CD4-positive, alpha-beta T cell treated with Interferon gamma for 1 hour (primary cell): ENCODE measurements around the gene SIRT7.

ENCODE experiments used
- DNase-seq: peaks from one replicate; pipeline ENCODE4 v3.0.0-alpha.2; 2020

The SIRT7 gene

GRCh38 chr17:81885454-81885853 lies 32.5 kb downstream of the SIRT7 start:
- no peak for DNase-seq

- DNase-seq = no peak
These were observed 33.0 kb downstream of the SIRT7 start for GRCh38 chr17:81884968-81885367.

GRCh38 chr17:81884520-81884919 lies 33.5 kb downstream of the SIRT7 start:
- no peak for DNase-seq

- no peak for DNase-seq
These were observed 38.9 kb downstream of the SIRT7 start for GRCh38 chr17:81879121-81879520.

DNA sequence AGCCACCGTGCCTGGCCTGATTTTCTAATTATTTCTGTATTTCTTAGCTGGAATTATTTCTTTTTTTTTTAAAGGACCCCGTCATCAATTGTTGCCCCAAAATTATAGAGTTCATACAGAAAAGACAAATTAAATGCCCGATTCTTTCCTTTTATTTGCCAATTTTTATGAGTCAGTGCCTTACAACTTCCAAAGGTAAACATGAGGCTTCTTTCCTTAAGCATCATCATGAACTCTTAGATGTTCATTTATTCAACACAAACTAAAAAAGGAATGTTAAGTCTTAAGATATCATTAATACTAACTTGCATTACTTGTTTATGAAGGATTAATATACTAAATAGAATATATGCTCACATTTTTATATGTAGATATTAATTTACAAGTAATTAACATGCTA lies 39.7 kb downstream of the SIRT7 start:
- DNase-seq = no peak

DNA sequence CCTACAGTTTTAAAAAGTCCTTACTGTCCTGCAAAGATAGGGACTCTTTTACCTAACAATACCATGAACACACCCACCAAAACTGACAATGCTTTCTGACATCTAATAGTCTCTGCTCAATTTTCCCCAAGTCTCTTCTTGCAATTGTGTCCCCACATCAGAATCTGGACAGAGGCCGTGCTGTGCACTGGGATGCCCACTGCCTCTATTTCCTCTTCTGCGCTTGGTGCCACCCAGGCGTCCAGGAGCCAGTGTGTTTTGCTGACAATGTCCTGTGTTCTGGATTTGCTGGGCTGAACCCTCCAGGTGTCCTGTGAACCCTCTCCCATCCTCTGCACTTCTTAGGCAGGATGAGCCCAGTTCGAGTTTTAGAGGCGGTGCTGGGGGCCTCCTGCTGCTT lies 40.4 kb downstream of the SIRT7 start:
- DNase-seq = no peak

- DNase-seq = peak; percentile 94
These were observed 46.4 kb downstream of the SIRT7 start for GRCh38 chr17:81871387-81872230.

DNA sequence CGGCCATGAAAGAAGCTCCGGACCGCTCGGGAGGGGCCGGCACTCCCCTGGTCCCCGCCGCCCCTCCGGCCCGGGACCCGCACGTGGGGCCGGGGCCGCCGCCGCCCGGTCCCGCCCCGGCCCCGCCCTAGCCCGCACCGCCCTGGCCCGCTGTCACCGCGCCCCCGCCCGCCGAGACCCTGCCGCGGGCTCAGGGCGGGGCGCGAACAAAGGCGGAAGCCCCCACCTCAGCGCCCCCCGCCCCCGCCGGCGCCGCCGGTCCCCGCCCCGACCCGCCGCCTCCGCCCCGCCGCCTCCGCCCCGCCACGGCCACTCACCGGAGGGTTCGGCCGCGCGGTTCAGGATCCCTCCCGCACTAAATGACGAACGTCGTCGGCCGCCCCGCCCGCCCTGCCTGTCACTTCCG lies 47.0 kb downstream of the SIRT7 start, which contains the start of gene ARHGDIA:
Gene ARHGDIA, minus strand, starts transcription at position 357 of the 406 bp plus-strand sequence. CDS start 1,407 bp downstream, outside the sequence.
- no peak for DNase-seq

DNA sequence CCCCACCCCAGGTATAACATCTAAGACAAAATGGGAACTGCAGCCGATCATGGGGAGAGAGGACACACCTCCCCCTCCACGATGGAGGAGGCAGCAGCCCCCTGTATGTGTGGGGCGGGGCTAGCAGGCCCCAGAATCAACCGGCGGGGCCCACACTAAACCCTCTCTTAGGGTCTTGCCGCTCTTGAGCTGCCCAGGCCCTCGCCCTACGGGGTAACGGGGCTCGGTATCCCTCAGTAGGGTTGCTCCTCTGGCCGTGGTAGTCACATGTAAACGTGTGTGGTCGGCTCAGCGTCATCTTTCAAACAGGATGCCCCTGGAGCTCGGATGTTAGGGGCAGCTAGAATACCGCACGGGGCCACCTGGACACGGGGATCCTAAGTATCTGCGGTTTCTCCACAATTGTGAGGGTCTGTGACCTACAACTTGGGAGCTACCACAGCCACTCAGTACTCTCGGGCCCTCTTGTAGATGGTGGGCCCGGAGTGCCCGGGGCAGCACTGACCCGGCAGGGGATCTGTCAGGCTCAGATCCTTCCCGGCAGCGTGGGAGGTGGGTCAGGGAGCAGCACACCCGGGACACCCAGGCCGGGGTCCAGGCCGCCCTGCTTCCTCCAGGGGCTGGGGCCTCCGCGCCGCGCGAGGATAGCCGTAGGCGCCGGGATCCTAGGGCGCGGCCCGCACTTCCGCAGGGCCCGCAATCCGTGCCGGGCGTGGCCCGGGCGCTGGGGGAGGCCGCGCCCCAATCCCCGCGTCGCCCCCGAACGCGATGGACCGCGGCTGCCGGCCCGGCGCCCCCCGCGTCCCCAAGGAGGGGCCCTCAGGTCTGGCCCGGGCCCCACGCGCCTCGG lies 47.6 kb downstream of the SIRT7 start:
- peak; percentile 48 for DNase-seq

GRCh38 chr17:81869221-81870130 lies 48.5 kb downstream of the SIRT7 start:
- no peak for DNase-seq

- DNase-seq = no peak
These were observed 49.2 kb downstream of the SIRT7 start for GRCh38 chr17:81868674-81869220.

DNA sequence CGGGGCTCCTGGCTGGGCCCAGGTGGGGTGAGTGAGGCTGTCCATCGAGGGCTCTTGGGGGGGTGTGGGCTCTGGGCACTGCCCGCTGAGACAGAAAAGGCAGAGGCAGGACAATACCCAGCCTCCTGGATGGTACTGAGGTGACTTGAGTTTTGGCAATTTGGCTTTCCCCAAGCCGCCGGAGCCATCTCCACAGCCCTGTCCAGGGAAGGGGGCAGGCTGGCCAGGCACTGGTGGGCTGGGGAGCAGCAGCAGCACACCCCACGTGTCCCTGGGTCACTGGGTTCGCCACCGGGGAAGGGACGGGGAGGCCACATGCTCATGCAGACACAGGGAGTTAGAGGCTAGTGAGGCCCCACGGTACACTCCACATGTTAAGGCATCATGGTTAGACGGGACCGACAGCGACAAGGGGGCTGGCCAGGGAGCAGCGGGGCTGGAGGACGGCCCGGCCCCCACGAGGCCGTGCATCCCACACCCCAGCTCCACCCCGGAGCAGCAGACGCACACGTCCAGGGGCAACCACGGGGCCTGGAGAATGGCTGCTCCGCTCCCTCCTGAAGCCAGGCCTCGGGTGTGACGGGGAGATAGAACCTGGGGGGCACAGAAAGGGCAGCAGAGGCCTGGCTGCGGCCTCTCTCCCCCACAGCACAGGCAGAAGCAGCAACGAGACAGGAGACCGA lies 49.8 kb downstream of the SIRT7 start:
- no peak for DNase-seq

DNA sequence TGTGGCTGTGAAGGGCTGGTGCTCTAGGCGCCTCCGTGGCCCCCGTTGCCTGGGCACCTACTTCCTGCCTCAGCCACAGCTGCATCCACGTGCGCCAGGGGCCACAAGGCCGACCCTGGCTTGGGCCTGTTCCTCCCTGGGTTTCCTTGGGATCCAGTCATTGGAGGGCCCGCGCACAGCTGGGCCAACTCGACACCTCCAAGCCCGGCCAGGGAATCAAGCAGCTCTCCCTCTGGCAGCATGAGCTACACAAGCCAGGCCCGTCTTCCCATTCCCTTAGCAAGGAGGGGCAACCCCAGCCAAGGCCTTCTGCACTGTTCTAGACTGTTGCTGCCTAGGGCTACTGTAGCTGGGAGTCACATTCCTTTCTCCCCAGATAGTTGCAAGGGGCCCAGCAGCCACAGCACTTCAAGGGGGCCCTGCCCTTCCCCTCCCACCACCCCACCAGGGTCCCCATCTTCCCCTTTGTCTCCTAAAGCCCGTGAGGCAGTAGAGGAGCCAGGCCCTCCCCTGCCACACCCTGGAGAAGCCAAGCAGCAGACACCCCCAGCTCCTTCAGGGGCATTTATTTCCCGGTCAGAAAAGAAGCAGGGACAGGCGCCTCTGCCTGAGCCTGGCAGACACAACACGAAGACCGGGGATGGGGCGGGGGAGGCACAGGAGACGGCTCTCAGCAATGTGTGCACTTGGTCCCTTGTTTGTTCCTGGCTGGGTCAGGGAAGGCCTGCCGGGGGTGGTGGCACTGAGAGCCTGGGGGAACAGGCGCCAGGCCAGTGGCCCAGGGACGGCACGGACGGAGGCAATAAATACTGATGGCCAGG lies 50.6 kb downstream of the SIRT7 start:
- no peak for DNase-seq

- peak; percentile 26 for DNase-seq
These were observed 51.4 kb downstream of the SIRT7 start for GRCh38 chr17:81866440-81867169.

- DNase-seq = no peak
These were observed 52.1 kb downstream of the SIRT7 start for GRCh38 chr17:81865733-81866439.

- no peak for DNase-seq
These were observed 52.6 kb downstream of the SIRT7 start for GRCh38 chr17:81865358-81865732.

DNA sequence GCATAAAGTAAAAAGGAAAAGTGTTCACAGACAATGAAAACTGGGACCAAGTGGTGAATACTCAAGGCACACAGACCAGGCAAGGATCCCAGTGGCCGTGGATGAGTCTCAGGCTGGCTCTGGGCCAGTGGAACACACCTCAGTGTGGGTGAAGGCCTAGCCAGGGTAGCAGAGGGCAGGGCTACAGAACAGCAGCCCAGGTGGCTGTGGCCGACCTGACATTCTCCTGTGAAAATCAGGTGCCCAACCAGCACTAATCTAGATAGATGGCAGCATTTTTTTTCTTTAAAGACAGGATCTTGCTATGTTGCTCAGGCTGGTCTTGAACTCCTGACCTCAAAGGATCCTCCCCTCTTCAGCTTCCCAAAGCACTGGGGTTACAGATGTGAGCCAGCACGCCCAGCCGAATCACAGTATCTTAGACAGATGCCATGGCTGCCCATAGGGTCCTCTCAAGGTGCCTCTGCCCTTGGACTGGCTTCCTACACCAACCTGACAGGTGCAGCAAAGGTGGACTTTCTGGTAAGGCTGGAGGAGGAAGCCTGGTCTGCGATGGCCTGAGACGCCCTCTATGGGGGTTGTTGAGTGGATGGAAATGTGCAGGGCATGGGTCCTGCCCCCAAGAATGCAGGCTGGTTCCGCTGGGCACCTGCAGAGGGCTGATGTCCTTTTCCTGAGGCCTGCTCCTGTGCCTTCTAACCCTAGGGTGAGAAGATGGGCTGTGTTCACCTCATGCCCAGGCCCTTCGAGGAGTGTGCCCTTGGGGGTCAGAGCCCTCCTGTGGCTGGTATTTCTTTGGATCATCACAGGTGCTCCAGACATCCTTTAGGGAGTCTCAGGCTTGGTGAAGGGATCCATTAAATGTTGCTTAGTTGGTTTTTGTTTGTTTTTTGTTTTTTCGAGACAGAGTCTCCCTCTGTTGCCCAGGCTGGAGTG lies 53.9 kb downstream of the SIRT7 start:
- DNase-seq = no peak

GRCh38 chr17:81863123-81863675 lies 54.8 kb downstream of the SIRT7 start:
- no peak for DNase-seq
